ENCODE data around the gene MPPED1.

- TF ChIP-seq EZH2 (IDR thresholded peaks at IDR 0.05; ENCODE audit: low read depth) (no peak), CTCF (conservative IDR thresholded peaks at IDR 0.05) (no peak)
Measured at GRCh38 chr22:43435851-43436811, 24.3 kb downstream of the MPPED1 start.
